Ishikawa (cell line): ENCODE measurements around the gene SLC9A7.

ENCODE experiments used
- CEBPB ChIP-seq: IDR thresholded peaks from 2 replicates; pipeline ENCODE4 v1.6.1; 2012
- CREB1 ChIP-seq: IDR thresholded peaks from 2 replicates; pipeline ENCODE4 v1.6.1; 2012; ENCODE audit warnings: low read depth
- EGR1 ChIP-seq: IDR thresholded peaks from 2 replicates; pipeline ENCODE4 v1.6.1; 2012
- EP300 ChIP-seq: IDR thresholded peaks from 2 replicates; pipeline ENCODE4 v1.6.1; 2012; ENCODE audit warnings: borderline replicate concordance
- MAX ChIP-seq: IDR thresholded peaks from 2 replicates; pipeline ENCODE4 v1.6.1; 2012
- NFIC ChIP-seq: IDR thresholded peaks from 2 replicates; pipeline ENCODE4 v1.6.1; 2012
- RAD21 ChIP-seq: IDR thresholded peaks from 2 replicates; pipeline ENCODE4 v1.6.1; 2012; ENCODE audit warnings: low read depth
- REST ChIP-seq: IDR thresholded peaks from 2 replicates; pipeline ENCODE4 v1.6.1; 2012; ENCODE audit warnings: low read depth, mild to moderate bottlenecking
- TAF1 ChIP-seq: IDR thresholded peaks from 2 replicates; pipeline ENCODE4 v1.6.1; 2012; ENCODE audit warnings: low read depth, mild to moderate bottlenecking
- TCF12 ChIP-seq: IDR thresholded peaks from 2 replicates; pipeline ENCODE4 v1.6.1; 2012; ENCODE audit warnings: low read depth
- TEAD4 ChIP-seq: IDR thresholded peaks from 2 replicates; pipeline ENCODE4 v1.6.1; 2012
- USF1 ChIP-seq: IDR thresholded peaks from 2 replicates; pipeline ENCODE4 v1.6.1; 2012
- YY1 ChIP-seq: IDR thresholded peaks from 2 replicates; pipeline ENCODE4 v1.6.1; 2012; ENCODE audit warnings: low read depth

- no peak for TF ChIP-seq RAD21
- TF ChIP-seq EP300, result no peak
- no peak for TF ChIP-seq CEBPB
- no peak for TF ChIP-seq CREB1
- TF ChIP-seq MAX, result no peak
- TF ChIP-seq TAF1, result no peak
- TF ChIP-seq TEAD4, result no peak
- no peak for TF ChIP-seq REST
- TF ChIP-seq EGR1, result no peak
- TF ChIP-seq USF1, result no peak
- no peak for TF ChIP-seq NFIC
- TF ChIP-seq TCF12, result no peak
- TF ChIP-seq YY1, result no peak
Observed at GRCh38 chrX:46572340-46572936, 186.5 kb downstream of the SLC9A7 start.
